Muscle layer of duodenum (tissue), 2 donors: ENCODE results near the gene DLG3.

Experiments used
- H3K27ac ChIP-seq: one replicate; pipeline ENCODE4 v1.7.0; 2013; ENCODE audit warnings: mild to moderate bottlenecking, low read length
- H3K27me3 ChIP-seq: one replicate; pipeline ENCODE4 v1.7.0; 2013; ENCODE audit warnings: low read depth, mild to moderate bottlenecking, control low read depth, low read length
- H3K36me3 ChIP-seq, 2 donors: one replicate each; pipeline ENCODE4 v1.7.0; 2013; ENCODE audit warnings: low read length in 2 of 2, control low read depth in 1 of 2, mild to moderate bottlenecking in 1 of 2; ENCODE audit not compliant: insufficient read depth in 2 of 2, control insufficient read depth in 1 of 2
- H3K4me1 ChIP-seq, 2 donors: one replicate each; pipeline ENCODE4 v1.7.0; 2013; ENCODE audit warnings: low read length in 2 of 2, mild to moderate bottlenecking in 2 of 2, control low read depth in 1 of 2, moderate library complexity in 1 of 2; ENCODE audit not compliant: insufficient read depth in 2 of 2, control insufficient read depth in 1 of 2
- H3K4me3 ChIP-seq, 2 donors: one replicate each; pipeline ENCODE4 v1.7.0; 2013; ENCODE audit warnings: low read length in 2 of 2, low read depth in 1 of 2, mild to moderate bottlenecking in 1 of 2
- H3K9me3 ChIP-seq, 2 donors: one replicate each; pipeline ENCODE4 v1.7.0; 2013; ENCODE audit warnings: low read length in 2 of 2, control low read depth in 1 of 2, mild to moderate bottlenecking in 1 of 2; ENCODE audit not compliant: control insufficient read depth in 1 of 2
- donor health status: healthy.

Gene DLG3

GRCh38 chrX:70455366-70456202, 10.9 kb downstream of the DLG3 start:
- peak overlapping the region; percentile 72 for H3K27ac ChIP-seq
- H3K27me3 ChIP-seq, result no peaks in the 10 kb centered on the region
- no peaks in the 10 kb centered on the region for H3K36me3 ChIP-seq
- no peaks in the 10 kb centered on the region for H3K9me3 ChIP-seq
- H3K4me1 ChIP-seq, result peaks cover 0 to 6% of the 10 kb centered on the region in 2 donors
- peak overlapping the region; percentile 62 to 68 for H3K4me3 ChIP-seq

DNA sequence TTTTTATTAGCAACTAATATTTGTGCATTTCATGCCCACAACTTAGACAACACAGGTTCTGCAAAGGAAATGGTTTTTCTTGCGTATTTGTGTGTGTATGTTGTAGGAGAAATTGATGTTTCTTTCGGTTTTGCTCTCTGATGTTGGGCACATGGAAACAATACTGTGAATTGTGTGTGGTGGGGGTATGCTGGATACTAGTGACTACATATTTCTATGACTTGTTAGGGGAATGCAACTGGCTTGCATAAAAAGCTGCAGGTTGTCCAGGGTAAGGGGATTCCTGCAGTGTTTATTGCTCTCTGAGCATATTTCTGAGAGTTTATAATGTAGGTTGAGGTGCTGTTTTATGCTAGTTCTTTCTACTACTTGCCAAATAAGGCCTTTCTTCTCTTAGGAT, 11.6 kb downstream of the DLG3 start:
- Histone ChIP-seq H3K27me3 (no peaks in the 10 kb centered on the region), H3K4me1 (peaks cover 0 to 6% of the 10 kb centered on the region in 2 donors), H3K4me3 (peak overlapping the region; percentile 62 to 68), H3K36me3 (no peaks in the 10 kb centered on the region), H3K27ac (peak overlapping the region; percentile 72), H3K9me3 (no peaks in the 10 kb centered on the region)

DNA sequence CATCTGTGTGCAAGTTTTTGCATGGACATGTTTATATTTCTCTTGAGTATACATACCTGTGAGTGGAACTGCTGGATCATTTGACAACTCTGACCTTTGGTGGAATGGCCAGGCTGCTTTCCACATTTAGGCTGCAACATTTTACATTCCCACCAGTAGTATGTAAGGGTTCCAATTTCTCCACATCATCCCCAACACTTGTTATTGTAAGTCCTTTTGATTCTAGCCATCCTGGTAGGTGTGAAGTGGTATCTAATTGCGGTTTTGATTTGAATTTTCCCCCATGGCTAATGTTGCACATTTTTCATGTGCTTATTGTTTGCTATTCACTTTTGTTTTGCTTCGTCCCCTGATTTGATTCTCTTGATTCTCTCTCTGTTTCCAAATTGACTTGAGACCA, 16.4 kb downstream of the DLG3 start:
- Histone ChIP-seq H3K9me3 (no peaks in the 10 kb centered on the region), H3K4me1 (no peaks in the 10 kb centered on the region), H3K4me3 (no peak overlapping the region), H3K36me3 (no peaks in the 10 kb centered on the region), H3K27ac (no peak overlapping the region), H3K27me3 (no peaks in the 10 kb centered on the region)

GRCh38 chrX:70464051-70464450, 19.4 kb downstream of the DLG3 start:
- Histone ChIP-seq H3K27ac (no peak overlapping the region), H3K4me3 (no peak overlapping the region), H3K27me3 (no peaks in the 10 kb centered on the region), H3K9me3 (no peaks in the 10 kb centered on the region), H3K36me3 (no peaks in the 10 kb centered on the region), H3K4me1 (no peaks in the 10 kb centered on the region)

GRCh38 chrX:70466968-70467367, 22.3 kb downstream of the DLG3 start:
- Histone ChIP-seq H3K9me3 (no peaks in the 10 kb centered on the region), H3K27me3 (no peaks in the 10 kb centered on the region), H3K4me3 (no peak overlapping the region), H3K36me3 (no peaks in the 10 kb centered on the region), H3K4me1 (no peaks in the 10 kb centered on the region), H3K27ac (no peak overlapping the region)

GRCh38 chrX:70468709-70469108, 24.1 kb downstream of the DLG3 start:
- Histone ChIP-seq H3K9me3 (no peaks in the 10 kb centered on the region), H3K27ac (no peak overlapping the region), H3K36me3 (no peaks in the 10 kb centered on the region), H3K4me1 (no peaks in the 10 kb centered on the region), H3K27me3 (no peaks in the 10 kb centered on the region), H3K4me3 (no peak overlapping the region)

DNA sequence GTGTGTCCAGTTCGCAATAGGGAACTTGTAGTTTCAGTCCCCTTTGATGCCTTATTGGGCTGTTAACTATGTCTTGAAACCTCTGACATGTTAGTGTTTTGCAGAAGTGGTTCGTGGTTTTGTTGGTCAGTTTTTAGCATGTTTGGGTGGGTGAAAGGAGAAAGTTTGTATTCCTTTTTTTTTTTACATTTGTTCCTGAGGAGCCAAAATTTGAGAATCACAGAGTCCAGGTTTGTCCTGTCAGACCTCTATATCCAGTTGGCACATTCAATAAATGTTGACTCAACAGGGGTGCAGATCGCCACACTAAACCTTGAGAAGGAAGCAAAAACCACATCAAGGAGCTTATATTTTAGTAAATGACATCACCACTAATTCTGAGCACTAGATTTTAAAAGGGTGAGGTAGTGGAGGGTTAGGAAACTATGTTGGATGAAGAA, 26.2 kb downstream of the DLG3 start:
- no peaks in the 10 kb centered on the region for H3K9me3 ChIP-seq
- H3K27me3 ChIP-seq, result no peaks in the 10 kb centered on the region
- H3K27ac ChIP-seq, result no peak overlapping the region
- no peaks in the 10 kb centered on the region for H3K36me3 ChIP-seq
- no peaks in the 10 kb centered on the region for H3K4me1 ChIP-seq
- no peak overlapping the region for H3K4me3 ChIP-seq

GRCh38 chrX:70476166-70476933, 31.7 kb downstream of the DLG3 start:
- H3K9me3 ChIP-seq, result no peaks in the 10 kb centered on the region
- H3K4me3 ChIP-seq, result no peak overlapping the region
- peak overlapping the region; percentile 83 for H3K27ac ChIP-seq
- peaks cover 16 to 31% of the 10 kb centered on the region in 2 donors for H3K4me1 ChIP-seq
- no peaks in the 10 kb centered on the region for H3K27me3 ChIP-seq
- H3K36me3 ChIP-seq, result no peaks in the 10 kb centered on the region

DNA sequence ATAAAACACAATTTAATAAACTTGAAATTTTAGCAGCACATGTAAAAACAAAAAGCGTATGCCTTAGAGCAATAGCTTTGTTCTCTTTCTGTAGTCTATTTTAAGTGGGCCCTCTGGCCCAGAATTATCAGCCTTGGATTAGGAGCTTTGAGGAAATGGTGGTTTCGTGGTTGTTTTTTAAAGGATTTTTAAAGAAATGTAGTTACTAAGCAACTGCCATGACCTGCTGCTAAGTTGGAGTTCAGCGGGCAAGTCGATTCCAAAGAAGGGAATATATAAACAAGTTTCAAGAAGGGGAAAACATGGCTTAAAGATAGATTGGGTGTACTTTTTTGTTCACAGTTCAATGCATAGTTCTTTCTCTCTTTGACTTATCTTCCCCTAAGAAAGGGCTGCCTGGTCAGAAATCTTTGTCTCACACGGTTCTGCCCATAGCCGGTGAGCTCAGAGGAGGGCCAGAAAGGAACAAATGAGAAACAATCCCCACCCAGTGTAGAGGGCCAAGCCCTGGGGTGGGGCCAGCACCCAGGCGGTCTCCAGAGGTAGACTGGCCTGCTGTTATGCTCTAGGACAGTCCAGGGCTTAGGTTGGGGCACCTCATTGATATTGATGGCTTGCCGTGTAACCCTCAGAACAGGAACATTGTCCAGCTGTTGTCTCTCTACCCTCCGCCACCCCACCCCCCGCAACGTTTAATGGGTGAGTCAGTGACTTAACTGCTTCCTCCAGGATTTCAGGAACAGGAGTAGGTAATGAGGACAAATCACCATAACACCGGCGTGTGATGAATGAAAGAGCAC, 32.5 kb downstream of the DLG3 start:
- peaks cover 24 to 36% of the 10 kb centered on the region in 2 donors for H3K4me1 ChIP-seq
- H3K4me3 ChIP-seq, result peak overlapping the region; percentile 1 to 19
- H3K9me3 ChIP-seq, result no peaks in the 10 kb centered on the region
- no peaks in the 10 kb centered on the region for H3K27me3 ChIP-seq
- H3K27ac ChIP-seq, result peak overlapping the region; percentile 83
- no peaks in the 10 kb centered on the region for H3K36me3 ChIP-seq

GRCh38 chrX:70477734-70478075, 33.1 kb downstream of the DLG3 start:
- Histone ChIP-seq H3K27ac (peak overlapping the region; percentile 83), H3K4me1 (peaks cover 24 to 36% of the 10 kb centered on the region in 2 donors)

More at GRCh38 chrX:70477734-70478075, 33.1 kb downstream of the DLG3 start:
- H3K36me3 ChIP-seq, result no peaks in the 10 kb centered on the region
- H3K9me3 ChIP-seq, result no peaks in the 10 kb centered on the region
- H3K27me3 ChIP-seq, result no peaks in the 10 kb centered on the region
- peak overlapping the region; percentile 1 to 19 for H3K4me3 ChIP-seq
